Mesothelial cell of epicardium (in vitro differentiated cells): ENCODE measurements around the gene C4orf36. TPM values are rescaled to one million over a fixed set of nuclear protein-coding genes. Genes with fewer than 3 reads are reported as not detected.
A peak's percentile ranks its signal among the peaks of the same experiment; 100 is the strongest.
"Not testable (repeated sequence)": the region's sequence is repeated elsewhere in the genome, so short reads cannot be mapped to it uniquely, and the experiment has no call there.

Source experiments
- DNase-seq, 2 experiments: peaks; one replicate each; pipeline ENCODE4 v3.0.0; 2021; ENCODE audit warnings: low spot score in 2 of 2; ENCODE audit not compliant: unreplicated experiment in 2 of 2
- H3K27ac Mint-ChIP-seq: 2 replicates; pipeline ENCODE4 v1.8.0; 2021; ENCODE audit warnings: mixed read lengths
- H3K27me3 Mint-ChIP-seq: 2 replicates; pipeline ENCODE4 v1.8.0; 2021; ENCODE audit warnings: low read depth, mixed read lengths
- H3K36me3 Mint-ChIP-seq: 2 replicates; pipeline ENCODE4 v1.8.0; 2021; ENCODE audit warnings: mixed read lengths
- H3K4me1 Mint-ChIP-seq: 2 replicates; pipeline ENCODE4 v1.8.0; 2021; ENCODE audit warnings: mixed read lengths
- H3K4me3 Mint-ChIP-seq: 2 replicates; pipeline ENCODE4 v1.8.0; 2021; ENCODE audit warnings: mild to moderate bottlenecking, moderate library complexity, mixed read lengths
- H3K9me3 Mint-ChIP-seq: 2 replicates; pipeline ENCODE4 v1.8.0; 2021; ENCODE audit warnings: mixed read lengths
- total RNA-seq: library from RNA; stranded (reverse); gene quantifications from 3 replicates; pipeline ENCODE4 v1.2.1, GENCODE V29; 2021
- TF ChIP-seq, protein P1 (sequence below): fragments of 200-600 bp; sonication (generic); IDR thresholded peaks from one replicate; pipeline ENCODE4 v1.5.0; 2021; ENCODE audit warnings: antibody characterized with exemption; ENCODE audit not compliant: unreplicated experiment

C4orf36 gene
- total RNA-seq, 1 donor from 2014 or later = 1.5 TPM

DNA sequence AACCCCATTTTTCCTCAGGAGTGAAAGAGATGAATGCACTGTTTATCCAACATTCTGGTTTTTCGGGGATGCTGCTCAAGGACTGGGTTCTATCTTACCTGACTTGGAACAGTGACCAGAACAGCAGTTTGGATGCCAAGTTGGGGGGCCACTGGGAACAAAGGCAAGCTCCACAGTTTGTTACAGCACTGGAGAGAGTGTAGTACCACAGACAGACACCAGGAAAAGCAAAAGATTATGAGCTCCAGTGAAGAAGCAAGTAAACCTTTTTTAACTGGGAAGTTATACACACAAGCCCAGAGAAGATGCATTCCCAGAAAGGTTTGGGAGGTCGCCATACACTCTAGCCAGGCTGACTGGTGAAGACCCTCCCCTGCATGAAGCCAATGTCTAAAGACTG, 13.6 kb downstream of the C4orf36 start:
- Mint-ChIP-seq H3K4me1 (no peaks in the 10 kb centered on the region), H3K4me3 (no peak overlapping the region), H3K27me3 (no peaks in the 10 kb centered on the region), H3K27ac (no peak overlapping the region), H3K36me3 (peaks cover 12% of the 10 kb centered on the region), H3K9me3 (peaks cover 22% of the 10 kb centered on the region)
- TF ChIP-seq, protein P1, sequence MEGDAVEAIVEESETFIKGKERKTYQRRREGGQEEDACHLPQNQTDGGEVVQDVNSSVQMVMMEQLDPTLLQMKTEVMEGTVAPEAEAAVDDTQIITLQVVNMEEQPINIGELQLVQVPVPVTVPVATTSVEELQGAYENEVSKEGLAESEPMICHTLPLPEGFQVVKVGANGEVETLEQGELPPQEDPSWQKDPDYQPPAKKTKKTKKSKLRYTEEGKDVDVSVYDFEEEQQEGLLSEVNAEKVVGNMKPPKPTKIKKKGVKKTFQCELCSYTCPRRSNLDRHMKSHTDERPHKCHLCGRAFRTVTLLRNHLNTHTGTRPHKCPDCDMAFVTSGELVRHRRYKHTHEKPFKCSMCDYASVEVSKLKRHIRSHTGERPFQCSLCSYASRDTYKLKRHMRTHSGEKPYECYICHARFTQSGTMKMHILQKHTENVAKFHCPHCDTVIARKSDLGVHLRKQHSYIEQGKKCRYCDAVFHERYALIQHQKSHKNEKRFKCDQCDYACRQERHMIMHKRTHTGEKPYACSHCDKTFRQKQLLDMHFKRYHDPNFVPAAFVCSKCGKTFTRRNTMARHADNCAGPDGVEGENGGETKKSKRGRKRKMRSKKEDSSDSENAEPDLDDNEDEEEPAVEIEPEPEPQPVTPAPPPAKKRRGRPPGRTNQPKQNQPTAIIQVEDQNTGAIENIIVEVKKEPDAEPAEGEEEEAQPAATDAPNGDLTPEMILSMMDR = peak; percentile 26
- no peak for DNase-seq

DNA sequence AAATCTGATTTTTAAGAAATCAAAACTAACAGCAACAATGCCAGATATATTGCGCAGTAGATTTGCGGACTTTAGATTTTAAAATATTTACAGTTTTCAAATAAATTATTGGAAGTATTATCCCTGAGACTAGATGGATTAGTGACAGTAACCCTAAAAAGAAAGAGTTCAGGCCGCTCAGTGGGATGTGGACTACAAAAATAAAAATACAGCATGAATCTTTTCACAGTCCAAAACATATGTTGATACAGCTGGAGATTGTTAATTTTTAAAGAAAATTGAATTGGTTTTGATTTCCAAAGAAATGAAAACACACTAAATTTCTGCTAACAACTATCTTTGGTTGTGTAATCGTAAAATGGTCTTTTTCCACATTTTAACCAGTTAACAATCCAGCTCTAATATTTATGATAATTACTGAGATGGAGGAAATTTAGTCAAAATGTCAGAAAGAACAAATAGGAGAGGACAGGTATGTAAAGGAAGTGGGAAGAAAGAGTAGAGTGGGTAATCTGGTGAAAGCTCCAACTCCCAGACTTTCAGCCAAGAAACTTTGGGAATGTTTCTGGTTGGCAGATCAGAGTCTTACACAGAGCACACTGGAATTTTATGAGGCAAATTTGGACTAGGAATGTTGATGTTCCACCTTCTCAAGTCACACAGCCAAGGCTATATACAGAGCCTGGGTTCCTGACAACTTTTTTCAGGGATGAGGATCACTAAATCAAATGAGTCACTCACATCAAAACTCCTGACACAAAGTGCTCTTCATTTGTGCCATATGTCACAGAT, 15.1 kb downstream of the C4orf36 start:
- no peaks in the 10 kb centered on the region for H3K4me1 Mint-ChIP-seq
- peaks cover 22% of the 10 kb centered on the region for H3K9me3 Mint-ChIP-seq
- no peak for DNase-seq
- H3K4me3 Mint-ChIP-seq = no peak overlapping the region
- no peaks in the 10 kb centered on the region for H3K27me3 Mint-ChIP-seq
- H3K36me3 Mint-ChIP-seq = peaks cover 12% of the 10 kb centered on the region
- H3K27ac Mint-ChIP-seq = no peak overlapping the region
- TF ChIP-seq, protein P1 = no peak

DNA sequence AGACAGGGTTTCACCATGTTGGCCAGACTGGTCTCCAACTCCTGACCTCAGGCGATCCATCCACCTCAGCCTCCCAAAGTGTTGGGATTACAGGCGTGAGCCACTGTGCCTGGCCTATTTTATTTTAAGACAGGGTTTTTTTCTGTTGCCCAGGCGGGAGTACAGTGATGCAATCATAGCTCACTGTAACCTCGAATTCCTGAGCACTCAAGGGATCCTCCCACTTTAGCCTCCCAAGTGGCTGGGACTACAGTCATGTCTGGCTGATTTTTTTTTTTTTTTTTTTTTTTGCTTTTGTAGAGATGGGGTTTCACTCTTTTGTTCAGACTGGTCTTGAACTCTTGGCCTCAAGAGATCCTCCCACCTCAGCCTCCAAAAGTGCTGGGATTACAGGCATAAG, 16.8 kb downstream of the C4orf36 start:
- not testable (repeated sequence) for H3K4me3 Mint-ChIP-seq, H3K27me3 Mint-ChIP-seq, H3K27ac Mint-ChIP-seq, H3K4me1 Mint-ChIP-seq, DNase-seq
- H3K36me3 Mint-ChIP-seq = peaks cover 11% of the 10 kb centered on the region
- peaks cover 22% of the 10 kb centered on the region for H3K9me3 Mint-ChIP-seq

DNA sequence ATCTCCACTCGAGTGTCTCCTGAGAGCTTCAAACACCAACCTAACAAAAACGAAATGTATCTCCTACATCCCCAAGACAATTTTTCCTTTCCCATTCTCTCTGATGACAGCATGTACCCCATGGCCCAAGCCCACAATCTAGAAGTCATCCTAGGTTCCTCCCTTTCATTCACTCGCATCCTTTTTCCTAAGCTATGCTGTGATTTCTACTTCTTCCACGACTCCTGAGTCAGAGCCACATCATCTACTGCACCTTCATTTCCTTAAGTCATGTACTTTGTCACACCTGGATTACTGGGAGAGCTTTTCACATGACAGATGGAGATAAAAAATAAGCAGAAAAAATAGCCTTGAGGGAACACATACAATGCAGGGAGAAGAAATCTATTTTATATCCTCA, 20.1 kb downstream of the C4orf36 start:
- Mint-ChIP-seq H3K9me3 (no peaks in the 10 kb centered on the region), H3K4me1 (no peaks in the 10 kb centered on the region), H3K27me3 (peaks cover 3% of the 10 kb centered on the region), H3K36me3 (no peaks in the 10 kb centered on the region), H3K27ac (no peak overlapping the region), H3K4me3 (no peak overlapping the region)
- DNase-seq = no peak
- TF ChIP-seq, protein P1 = no peak

DNA sequence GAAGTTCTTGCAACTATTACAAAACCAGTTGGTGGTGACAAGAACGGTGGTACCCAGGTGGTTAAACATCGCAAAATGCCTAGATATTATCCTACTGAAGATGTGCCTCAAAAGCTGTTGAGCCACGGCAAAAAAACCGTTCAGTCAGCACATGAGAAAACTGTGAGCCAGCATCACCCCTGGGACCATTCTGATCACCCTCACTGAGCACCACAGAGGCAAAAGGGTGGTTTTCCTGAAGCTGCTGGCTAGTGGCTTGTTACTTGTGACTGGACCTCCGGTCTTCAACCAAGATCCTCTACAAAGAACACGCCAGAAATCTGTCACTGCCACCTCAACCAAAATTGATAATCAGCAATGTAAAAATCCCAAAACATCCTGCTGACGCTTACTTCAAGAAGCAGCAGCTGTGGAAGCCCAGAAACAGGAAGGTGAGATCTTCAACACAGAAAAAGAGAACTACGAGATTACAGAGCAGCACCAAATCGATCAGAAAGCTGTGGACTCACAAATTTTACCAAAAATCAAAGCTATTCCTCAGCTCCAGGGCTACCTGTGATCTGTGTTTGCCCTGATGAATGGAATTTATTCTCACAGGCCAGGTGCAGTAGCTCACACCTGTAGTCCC, 21.7 kb downstream of the C4orf36 start:
- TF ChIP-seq, protein P1 = no peak
- DNase-seq = no peak

DNA sequence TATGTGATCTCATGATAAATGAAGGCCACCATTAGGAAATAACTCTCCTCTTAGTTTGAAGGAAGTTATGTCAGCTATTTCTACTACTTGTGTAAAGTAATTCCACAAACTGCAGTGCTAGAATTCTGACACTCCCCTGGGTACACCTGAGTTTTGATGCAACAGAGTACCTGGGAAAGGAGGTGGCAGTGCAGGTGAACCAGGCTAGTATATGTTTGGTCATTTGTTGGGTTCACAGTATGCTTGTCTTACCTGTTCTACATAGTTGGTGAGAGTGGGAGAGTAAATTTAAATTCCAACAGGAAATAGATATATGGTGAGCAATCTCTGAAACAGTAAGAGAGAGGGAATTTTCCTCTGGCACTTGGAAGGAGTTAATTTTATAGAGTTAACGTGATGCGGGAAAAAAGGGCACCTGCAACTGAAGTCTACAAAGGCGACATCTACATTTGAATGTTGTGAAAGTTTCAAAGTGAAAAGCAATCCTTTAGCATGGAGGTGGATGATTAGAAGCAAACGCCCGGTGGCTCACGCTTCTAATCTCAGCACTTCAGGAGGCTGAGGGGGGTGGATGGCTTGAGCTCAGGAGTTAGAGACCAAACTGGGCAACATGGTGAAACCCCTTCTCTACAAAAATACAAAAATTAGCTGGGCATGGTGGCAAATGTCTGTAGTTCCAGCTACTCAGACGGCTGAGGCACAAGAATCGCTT, 34.7 kb downstream of the C4orf36 start:
- no peaks in the 10 kb centered on the region for H3K27me3 Mint-ChIP-seq
- H3K27ac Mint-ChIP-seq = no peak overlapping the region

More for the DNA sequence above, 21.7 kb downstream of the C4orf36 start:
- Mint-ChIP-seq H3K27ac (no peak overlapping the region), H3K36me3 (no peaks in the 10 kb centered on the region), H3K4me3 (no peak overlapping the region), H3K9me3 (no peaks in the 10 kb centered on the region), H3K4me1 (no peaks in the 10 kb centered on the region), H3K27me3 (peaks cover 3% of the 10 kb centered on the region)

More for the DNA sequence above, 34.7 kb downstream of the C4orf36 start:
- peaks cover 20% of the 10 kb centered on the region for H3K4me1 Mint-ChIP-seq
- TF ChIP-seq, protein P1 = no peak
- H3K9me3 Mint-ChIP-seq = peaks cover 5% of the 10 kb centered on the region
- H3K36me3 Mint-ChIP-seq = no peaks in the 10 kb centered on the region
- DNase-seq = no peak
- no peak overlapping the region for H3K4me3 Mint-ChIP-seq
